Liver (tissue), 3 donors: Measurements from ENCODE around the gene PPT2.

ENCODE experiments used
- ATF3 ChIP-seq: IDR thresholded peaks from 2 replicates; pipeline ENCODE4 v1.6.1; 2016; ENCODE audit warnings: antibody characterized with exemption
- CTCF ChIP-seq: fragments of 150-350 bp; IDR thresholded peaks from 2 replicates; pipeline ENCODE4 v1.5.1; 2017; ENCODE audit warnings: improper control_type of control experiment, low read depth, low read length; ENCODE audit not compliant: missing input control
- GABPA ChIP-seq, 2 donors: IDR thresholded peaks in 1 of 2; conservative IDR thresholded peaks in 1 of 2; 2 replicates each; pipeline ENCODE4 v1.6.1; 2016; ENCODE audit warnings: antibody characterized with exemption in 2 of 2, mild to moderate bottlenecking in 1 of 2, moderate library complexity in 1 of 2
- HNF4A ChIP-seq, 2 donors: conservative IDR thresholded peaks; 2 replicates each; pipeline ENCODE4 v1.6.1; 2016; ENCODE audit warnings: antibody characterized with exemption in 2 of 2, mild to moderate bottlenecking in 2 of 2
- JUND ChIP-seq, 2 donors: IDR thresholded peaks; 2 replicates each; pipeline ENCODE4 v1.6.1; 2016; ENCODE audit warnings: antibody characterized with exemption in 2 of 2
- RAD21 ChIP-seq, 2 donors: IDR thresholded peaks; 2 replicates each; pipeline ENCODE4 v1.6.1; 2016; ENCODE audit warnings: antibody characterized with exemption in 2 of 2, mild to moderate bottlenecking in 2 of 2
- SP1 ChIP-seq: IDR thresholded peaks from 2 replicates; pipeline ENCODE4 v1.6.1; 2018; ENCODE audit warnings: antibody characterized with exemption, mild to moderate bottlenecking
- YY1 ChIP-seq: IDR thresholded peaks from 2 replicates; pipeline ENCODE4 v1.6.1; 2016; ENCODE audit warnings: antibody characterized with exemption, mild to moderate bottlenecking
- TF ChIP-seq, protein P1 (sequence below): IDR thresholded peaks from 2 replicates; pipeline ENCODE4 v1.6.1; 2016; ENCODE audit warnings: antibody characterized with exemption, mild to moderate bottlenecking
- TF ChIP-seq, protein P2 (sequence below): IDR thresholded peaks from 2 replicates; pipeline ENCODE4 v1.6.1; 2016; ENCODE audit warnings: antibody characterized with exemption
- donor health status: healthy.
- donor health status: healthy.

GRCh38 chr6:32189742-32190053, 35.8 kb downstream of the PPT2 start:
- TF ChIP-seq, protein P1, sequence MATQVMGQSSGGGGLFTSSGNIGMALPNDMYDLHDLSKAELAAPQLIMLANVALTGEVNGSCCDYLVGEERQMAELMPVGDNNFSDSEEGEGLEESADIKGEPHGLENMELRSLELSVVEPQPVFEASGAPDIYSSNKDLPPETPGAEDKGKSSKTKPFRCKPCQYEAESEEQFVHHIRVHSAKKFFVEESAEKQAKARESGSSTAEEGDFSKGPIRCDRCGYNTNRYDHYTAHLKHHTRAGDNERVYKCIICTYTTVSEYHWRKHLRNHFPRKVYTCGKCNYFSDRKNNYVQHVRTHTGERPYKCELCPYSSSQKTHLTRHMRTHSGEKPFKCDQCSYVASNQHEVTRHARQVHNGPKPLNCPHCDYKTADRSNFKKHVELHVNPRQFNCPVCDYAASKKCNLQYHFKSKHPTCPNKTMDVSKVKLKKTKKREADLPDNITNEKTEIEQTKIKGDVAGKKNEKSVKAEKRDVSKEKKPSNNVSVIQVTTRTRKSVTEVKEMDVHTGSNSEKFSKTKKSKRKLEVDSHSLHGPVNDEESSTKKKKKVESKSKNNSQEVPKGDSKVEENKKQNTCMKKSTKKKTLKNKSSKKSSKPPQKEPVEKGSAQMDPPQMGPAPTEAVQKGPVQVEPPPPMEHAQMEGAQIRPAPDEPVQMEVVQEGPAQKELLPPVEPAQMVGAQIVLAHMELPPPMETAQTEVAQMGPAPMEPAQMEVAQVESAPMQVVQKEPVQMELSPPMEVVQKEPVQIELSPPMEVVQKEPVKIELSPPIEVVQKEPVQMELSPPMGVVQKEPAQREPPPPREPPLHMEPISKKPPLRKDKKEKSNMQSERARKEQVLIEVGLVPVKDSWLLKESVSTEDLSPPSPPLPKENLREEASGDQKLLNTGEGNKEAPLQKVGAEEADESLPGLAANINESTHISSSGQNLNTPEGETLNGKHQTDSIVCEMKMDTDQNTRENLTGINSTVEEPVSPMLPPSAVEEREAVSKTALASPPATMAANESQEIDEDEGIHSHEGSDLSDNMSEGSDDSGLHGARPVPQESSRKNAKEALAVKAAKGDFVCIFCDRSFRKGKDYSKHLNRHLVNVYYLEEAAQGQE = no peak
- TF ChIP-seq CTCF = no peak
- no peak for TF ChIP-seq RAD21 (IDR thresholded peaks at IDR 0.05)
- TF ChIP-seq YY1 = no peak
- no peak for TF ChIP-seq SP1
- no peak for TF ChIP-seq HNF4A (conservative IDR thresholded peaks at IDR 0.05)
- TF ChIP-seq JUND (IDR thresholded peaks at IDR 0.05) = no peak
- TF ChIP-seq, protein P2, sequence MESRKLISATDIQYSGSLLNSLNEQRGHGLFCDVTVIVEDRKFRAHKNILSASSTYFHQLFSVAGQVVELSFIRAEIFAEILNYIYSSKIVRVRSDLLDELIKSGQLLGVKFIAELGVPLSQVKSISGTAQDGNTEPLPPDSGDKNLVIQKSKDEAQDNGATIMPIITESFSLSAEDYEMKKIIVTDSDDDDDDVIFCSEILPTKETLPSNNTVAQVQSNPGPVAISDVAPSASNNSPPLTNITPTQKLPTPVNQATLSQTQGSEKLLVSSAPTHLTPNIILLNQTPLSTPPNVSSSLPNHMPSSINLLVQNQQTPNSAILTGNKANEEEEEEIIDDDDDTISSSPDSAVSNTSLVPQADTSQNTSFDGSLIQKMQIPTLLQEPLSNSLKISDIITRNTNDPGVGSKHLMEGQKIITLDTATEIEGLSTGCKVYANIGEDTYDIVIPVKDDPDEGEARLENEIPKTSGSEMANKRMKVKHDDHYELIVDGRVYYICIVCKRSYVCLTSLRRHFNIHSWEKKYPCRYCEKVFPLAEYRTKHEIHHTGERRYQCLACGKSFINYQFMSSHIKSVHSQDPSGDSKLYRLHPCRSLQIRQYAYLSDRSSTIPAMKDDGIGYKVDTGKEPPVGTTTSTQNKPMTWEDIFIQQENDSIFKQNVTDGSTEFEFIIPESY = no peak
- no peak for TF ChIP-seq ATF3
- no peak for TF ChIP-seq GABPA (IDR thresholded peaks at IDR 0.05 in 1 of 2, conservative IDR thresholded peaks at IDR 0.05 in 1 of 2)
